Neural progenitor cell (in vitro differentiated cells): ENCODE results near the gene MRGPRE.
"Not testable (repeated sequence)": the region's sequence is repeated elsewhere in the genome, so short reads cannot be mapped to it uniquely, and the experiment has no call there.

Experiments
- CTCF ChIP-seq: fragments of 200-600 bp; sonication (generic); IDR thresholded peaks from 2 replicates; pipeline ENCODE4 v1.5.1; 2017; ENCODE audit warnings: antibody characterized with exemption, mild to moderate bottlenecking
- EZH2 ChIP-seq: fragments of 200-600 bp; sonication (generic); IDR thresholded peaks from 2 replicates; pipeline ENCODE4 v1.6.1; 2017; ENCODE audit warnings: antibody characterized with exemption, mild to moderate bottlenecking, moderate library complexity

- TF ChIP-seq CTCF, EZH2: not testable (repeated sequence)
Observed at GRCh38 chr11:3273629-3274028, 41.4 kb upstream of the MRGPRE start.
